Osteocyte (in vitro differentiated cells): ENCODE measurements around the gene FETUB. TPM values are rescaled to one million over a fixed set of nuclear protein-coding genes. Genes with fewer than 3 reads are reported as not detected.

Source experiments
- DNase-seq: peaks from one replicate; pipeline ENCODE4 v3.0.0; 2021; ENCODE audit warnings: mixed read lengths; ENCODE audit not compliant: unreplicated experiment; ENCODE audit errors: extremely low spot score
- H3K27ac Mint-ChIP-seq: one replicate; pipeline ENCODE4 v1.8.0; 2021; ENCODE audit warnings: mild to moderate bottlenecking, mixed read lengths; ENCODE audit not compliant: unreplicated experiment
- H3K27me3 Mint-ChIP-seq: one replicate; pipeline ENCODE4 v1.8.0; 2021; ENCODE audit warnings: mixed read lengths; ENCODE audit not compliant: unreplicated experiment
- H3K36me3 Mint-ChIP-seq: one replicate; pipeline ENCODE4 v1.8.0; 2021; ENCODE audit warnings: mixed read lengths; ENCODE audit not compliant: unreplicated experiment
- H3K4me1 Mint-ChIP-seq: one replicate; pipeline ENCODE4 v1.8.0; 2021; ENCODE audit warnings: mixed read lengths; ENCODE audit not compliant: unreplicated experiment
- H3K4me3 Mint-ChIP-seq: one replicate; pipeline ENCODE4 v1.8.0; 2021; ENCODE audit warnings: mild to moderate bottlenecking, moderate library complexity, mixed read lengths; ENCODE audit not compliant: unreplicated experiment
- H3K9me3 Mint-ChIP-seq: one replicate; pipeline ENCODE4 v1.8.0; 2021; ENCODE audit warnings: mixed read lengths; ENCODE audit not compliant: unreplicated experiment
- total RNA-seq: library from RNA; stranded (reverse); gene quantifications from 2 replicates; pipeline ENCODE4 v1.2.1, GENCODE V29; 2021
- TF ChIP-seq, protein P1 (sequence below): fragments of 200-600 bp; sonication (generic); IDR thresholded peaks from 2 replicates; pipeline ENCODE4 v1.5.0; 2021; ENCODE audit warnings: antibody characterized with exemption, mild to moderate bottlenecking, moderate library complexity

Gene FETUB
- total RNA-seq, 1 donor from 2014 or later = not detected

DNA sequence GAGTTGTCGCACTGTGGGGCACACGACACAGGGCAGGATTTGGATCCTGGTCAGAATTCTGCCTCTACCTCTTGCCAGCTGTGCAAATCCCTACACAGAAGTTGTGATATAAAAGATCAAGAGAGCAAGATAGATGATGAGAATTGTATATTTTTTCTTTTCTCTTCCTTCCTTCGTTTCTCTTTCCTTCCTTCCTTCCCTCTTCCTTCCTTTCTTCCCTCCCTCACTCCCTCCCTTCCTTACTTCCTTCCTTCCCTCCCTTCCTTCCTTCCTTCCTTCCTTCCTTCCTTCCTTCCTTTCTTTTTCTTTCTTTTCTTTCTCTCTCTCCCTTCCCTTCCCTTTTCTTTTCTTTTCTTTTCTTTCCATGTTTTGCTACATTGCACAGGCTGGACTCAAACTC is 39.3 kb upstream of the FETUB start:
- H3K4me3 Mint-ChIP-seq = no peak overlapping the region
- H3K27ac Mint-ChIP-seq = no peak overlapping the region
- DNase-seq = no peak
- TF ChIP-seq, protein P1, sequence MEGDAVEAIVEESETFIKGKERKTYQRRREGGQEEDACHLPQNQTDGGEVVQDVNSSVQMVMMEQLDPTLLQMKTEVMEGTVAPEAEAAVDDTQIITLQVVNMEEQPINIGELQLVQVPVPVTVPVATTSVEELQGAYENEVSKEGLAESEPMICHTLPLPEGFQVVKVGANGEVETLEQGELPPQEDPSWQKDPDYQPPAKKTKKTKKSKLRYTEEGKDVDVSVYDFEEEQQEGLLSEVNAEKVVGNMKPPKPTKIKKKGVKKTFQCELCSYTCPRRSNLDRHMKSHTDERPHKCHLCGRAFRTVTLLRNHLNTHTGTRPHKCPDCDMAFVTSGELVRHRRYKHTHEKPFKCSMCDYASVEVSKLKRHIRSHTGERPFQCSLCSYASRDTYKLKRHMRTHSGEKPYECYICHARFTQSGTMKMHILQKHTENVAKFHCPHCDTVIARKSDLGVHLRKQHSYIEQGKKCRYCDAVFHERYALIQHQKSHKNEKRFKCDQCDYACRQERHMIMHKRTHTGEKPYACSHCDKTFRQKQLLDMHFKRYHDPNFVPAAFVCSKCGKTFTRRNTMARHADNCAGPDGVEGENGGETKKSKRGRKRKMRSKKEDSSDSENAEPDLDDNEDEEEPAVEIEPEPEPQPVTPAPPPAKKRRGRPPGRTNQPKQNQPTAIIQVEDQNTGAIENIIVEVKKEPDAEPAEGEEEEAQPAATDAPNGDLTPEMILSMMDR = no peak
- H3K36me3 Mint-ChIP-seq = no peaks in the 10 kb centered on the region
- H3K9me3 Mint-ChIP-seq = no peaks in the 10 kb centered on the region
- peaks cover 14% of the 10 kb centered on the region for H3K27me3 Mint-ChIP-seq
- no peaks in the 10 kb centered on the region for H3K4me1 Mint-ChIP-seq

DNA sequence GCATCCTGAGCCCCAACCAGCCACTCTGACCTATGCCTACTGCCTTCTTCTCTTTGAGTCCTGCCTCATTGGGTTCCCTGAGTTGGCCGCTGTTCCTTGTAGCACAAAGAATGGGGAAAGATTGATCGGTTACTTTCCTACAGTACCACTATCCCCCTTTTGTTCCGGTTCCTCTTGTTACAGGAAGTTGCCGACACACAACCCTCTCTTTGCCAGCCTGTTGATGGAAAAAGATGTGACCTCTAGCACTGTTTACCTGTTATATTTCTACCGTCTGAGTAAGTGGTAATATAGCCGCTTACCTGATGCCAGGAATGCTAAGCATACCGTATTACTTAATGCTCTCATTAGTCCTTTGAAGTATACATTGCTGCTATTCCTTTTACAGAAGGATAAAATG is 37.0 kb upstream of the FETUB start:
- Mint-ChIP-seq H3K4me1 (no peaks in the 10 kb centered on the region), H3K27ac (no peak overlapping the region), H3K9me3 (no peaks in the 10 kb centered on the region), H3K36me3 (no peaks in the 10 kb centered on the region), H3K27me3 (peaks cover 14% of the 10 kb centered on the region), H3K4me3 (no peak overlapping the region)
- TF ChIP-seq, protein P1 = no peak
- no peak for DNase-seq

DNA sequence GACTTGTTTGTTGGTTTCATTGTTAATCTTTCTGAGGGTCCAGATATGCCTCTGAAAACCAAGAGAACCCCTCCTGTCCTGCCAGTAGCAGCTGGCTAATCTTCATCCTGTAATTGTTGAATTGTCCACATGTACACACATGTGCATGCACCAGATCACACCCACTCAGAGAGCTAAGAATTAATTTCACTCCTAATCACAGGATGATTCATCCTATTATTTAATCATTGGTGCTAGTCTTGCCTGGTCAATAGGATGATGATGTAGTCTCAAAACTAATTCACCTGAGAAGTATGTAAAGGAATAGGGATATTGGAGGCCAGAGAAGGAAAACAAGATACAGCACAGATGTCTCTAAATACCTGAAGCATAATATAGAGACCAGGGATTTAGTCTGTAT is 35.1 kb upstream of the FETUB start:
- DNase-seq = no peak
- Mint-ChIP-seq H3K9me3 (no peaks in the 10 kb centered on the region), H3K27ac (no peak overlapping the region), H3K4me3 (no peak overlapping the region), H3K36me3 (no peaks in the 10 kb centered on the region), H3K4me1 (no peaks in the 10 kb centered on the region), H3K27me3 (peaks cover 14% of the 10 kb centered on the region)
- TF ChIP-seq, protein P1 = no peak

DNA sequence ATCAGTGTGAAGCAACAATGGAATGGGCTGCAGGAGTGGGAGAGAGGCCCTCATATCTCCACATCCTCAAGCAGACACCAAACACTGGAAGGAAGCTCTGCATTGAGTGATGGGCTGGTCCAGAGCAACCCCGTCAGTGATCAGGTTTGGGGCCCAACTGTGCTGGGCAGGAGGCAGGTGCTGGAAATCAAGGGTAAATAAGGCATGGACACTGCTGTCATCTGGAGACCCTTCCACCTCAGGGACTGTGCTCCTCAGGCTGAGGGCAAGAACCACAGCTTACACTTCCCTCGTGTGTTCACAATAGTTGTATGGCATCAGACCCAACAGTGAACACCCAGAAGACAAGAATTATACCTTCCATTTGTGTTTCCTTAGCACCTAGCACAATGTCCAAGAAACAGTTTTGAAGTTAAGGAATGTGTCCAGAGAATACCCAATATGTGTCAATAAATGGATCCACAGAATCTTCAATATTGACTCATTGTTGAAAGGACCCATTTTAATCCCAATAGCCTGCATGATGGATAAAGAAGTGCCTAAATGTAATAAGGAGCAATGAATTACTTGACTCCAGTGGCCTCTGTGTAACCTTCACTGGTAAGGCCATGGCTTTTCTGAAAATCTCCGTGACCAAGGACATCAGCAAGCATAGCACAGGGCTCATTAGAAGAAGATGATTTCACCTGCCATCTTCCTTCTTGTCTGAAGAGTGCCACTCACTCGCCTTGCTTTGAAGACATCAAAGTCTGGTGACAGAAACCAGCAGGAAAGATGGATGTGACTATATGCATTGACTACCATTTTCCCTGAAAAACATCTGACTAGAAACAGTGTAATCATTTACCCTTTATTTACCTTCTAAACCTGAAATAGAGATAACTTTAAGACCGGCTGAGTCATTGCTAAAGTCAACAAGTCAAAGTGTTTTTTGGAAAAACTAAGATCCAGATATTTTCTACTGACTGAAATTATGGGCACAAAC is 34.3 kb upstream of the FETUB start:
- TF ChIP-seq, protein P1 = no peak
- Mint-ChIP-seq H3K27ac (no peak overlapping the region), H3K36me3 (no peaks in the 10 kb centered on the region), H3K4me3 (no peak overlapping the region), H3K27me3 (peaks cover 14% of the 10 kb centered on the region), H3K9me3 (no peaks in the 10 kb centered on the region), H3K4me1 (no peaks in the 10 kb centered on the region)
- DNase-seq = no peak

DNA sequence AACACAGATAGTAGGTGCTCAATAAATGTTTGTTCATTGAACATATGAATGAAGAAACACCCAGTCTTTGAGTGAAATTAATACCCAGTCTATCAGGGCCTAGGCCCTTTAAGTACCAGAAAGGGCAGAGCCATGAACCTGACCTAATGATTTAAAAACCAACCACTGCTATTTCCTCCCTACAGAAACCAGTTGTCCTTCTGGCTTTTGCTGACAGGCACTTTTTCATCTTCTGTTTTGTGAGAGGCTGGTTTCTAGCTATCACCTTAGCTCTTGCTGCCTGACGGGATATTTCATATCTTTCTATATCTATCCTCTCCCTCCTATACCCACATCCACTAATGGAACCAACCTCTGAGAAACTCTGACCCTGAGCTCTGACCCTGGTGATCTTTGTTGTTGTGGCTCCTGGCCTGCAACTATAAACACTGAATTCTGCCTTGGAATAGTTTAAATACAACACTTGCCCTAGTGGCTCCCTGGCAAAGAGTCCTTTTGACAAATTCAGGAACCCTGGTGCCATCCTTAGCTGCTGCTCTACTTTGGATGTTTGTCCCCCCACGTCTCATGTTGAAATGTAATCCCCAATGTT is 31.5 kb upstream of the FETUB start:
- Mint-ChIP-seq H3K9me3 (no peaks in the 10 kb centered on the region), H3K36me3 (no peaks in the 10 kb centered on the region), H3K4me1 (peaks cover 4% of the 10 kb centered on the region), H3K27me3 (peaks cover 29% of the 10 kb centered on the region), H3K4me3 (no peak overlapping the region), H3K27ac (no peak overlapping the region)
- no peak for DNase-seq
- TF ChIP-seq, protein P1 = no peak
